ENCODE data around the gene PAF1.

The PAF1 gene

DNA sequence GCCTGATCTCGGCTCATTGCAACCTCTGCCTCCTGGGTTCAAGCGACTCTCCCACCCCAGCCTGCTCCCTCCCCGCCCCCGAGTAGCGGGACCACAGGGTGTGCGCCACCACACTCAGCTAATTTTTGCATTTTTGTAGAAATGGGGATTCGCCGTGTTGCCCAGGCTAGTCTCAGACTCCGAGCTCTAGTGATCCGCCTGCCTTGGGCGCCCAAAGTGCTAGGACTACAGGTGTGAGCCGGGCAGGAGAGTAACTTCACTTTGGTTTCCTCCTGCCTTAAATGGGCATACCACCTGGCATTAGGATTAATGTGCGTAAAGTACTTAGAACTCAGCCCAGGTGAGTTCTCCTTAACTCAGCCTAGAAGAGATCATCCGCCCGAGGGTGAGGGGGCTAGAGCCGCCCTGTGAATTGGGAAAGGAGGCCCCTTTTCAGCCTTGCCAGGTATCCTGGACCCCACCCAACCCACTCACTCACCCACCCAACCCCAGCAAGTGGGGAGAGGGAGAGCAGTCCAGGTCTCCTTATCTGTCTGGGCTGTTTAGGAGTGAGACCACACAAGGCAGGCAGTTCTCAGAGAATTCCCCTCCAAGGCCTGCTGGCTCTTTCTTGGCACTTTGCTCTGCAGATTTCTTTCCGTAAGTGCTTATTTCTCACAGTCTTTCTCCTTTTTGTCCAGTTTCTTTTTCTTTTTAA lies 14.5 kb upstream of the PAF1 start:
- no peak for DNase-seq (ENCODE audit: low spot score)

DNA sequence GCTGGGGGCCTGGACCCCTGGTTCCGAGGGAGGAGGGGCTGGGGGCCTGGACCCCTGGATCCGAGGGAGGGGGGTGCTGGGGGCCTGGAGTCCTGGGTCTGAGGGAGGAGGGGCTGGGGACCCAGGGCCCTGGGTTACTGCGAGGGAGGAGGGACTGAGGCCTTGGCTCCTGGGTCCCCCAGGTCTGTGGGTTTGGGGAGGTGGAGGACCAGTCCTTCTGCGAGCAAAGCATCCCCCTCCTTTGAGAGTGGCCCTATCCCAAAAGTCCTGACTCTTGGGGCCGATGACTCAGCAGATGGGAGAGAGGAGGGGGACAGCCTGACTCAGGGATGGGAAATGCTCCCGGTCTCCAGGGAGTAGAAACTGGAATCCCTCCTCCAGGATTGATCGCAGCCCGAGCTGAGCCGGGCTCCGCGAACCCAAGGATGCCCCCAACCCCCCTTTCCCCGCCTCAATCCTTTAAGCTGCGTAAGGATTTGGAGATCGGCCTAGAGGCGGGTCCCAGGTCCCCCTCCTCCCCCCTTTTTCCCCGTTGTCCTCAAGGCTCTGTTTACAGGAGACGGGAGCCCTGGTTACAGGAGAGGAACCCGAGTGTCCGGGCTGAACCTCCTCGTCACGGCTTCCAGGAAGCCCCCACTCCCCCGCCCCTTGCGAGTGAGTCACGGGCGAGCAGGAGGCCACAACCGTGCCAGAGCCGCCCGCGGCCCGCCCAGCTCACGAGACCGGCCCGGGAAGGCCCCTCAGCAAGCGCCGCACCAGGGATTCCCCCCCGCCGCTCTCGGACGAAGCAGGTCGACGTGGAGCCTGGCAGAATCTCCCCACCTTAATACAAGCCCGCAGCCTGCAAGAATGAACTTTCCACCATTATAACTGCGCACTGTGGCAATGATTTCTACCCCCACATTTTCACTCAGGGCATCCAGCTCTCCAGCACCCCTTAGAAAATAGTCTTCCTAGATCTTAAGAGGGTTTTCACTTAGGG lies 12.7 kb upstream of the PAF1 start:
- peak; percentile 94 for DNase-seq (ENCODE audit: low spot score)

DNA sequence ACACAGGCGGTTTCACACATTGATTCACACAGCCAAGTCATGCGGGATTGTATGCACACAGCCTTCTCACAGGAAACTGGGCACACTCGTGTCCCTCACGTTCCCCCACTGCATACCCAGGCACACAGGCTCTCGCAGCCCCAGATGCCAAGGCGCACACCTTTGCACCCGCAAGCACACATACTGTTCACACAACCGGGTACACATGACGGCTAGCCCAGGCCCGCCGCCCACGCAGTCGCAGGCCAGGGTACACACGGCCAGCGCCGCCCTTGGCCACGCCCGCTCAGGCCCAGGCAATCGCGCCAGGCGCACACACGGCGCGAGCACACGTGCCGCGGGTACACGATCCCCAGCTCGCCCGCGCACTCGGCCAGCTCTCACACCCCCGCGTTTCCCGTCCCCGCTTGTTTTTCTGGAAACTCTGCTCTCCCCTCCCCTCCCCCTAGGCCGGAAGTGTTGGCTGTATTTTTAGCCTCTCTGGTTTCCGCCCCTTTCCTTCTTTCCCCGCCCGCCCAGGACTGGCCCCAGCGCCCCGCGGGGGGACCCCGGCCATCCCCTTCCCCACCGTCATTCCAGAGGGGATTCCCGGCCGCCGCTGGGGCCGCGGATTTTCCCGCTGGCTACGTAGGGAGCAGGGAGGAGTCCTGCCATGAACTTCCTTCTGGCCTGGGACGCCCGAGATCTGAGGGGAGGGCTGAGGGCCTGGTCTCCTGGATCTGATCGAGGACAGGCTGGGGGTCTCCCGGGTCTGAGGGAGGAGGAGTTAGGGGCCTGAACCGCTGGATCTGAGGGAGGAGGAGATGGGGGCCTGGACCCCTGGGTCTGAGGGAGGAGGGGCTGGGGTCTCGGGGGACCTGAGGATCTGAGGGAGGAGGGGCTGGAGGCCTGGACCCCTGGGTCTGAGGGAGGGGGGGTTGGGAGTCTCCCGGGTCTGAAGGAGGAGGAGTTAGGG lies 11.7 kb upstream of the PAF1 start:
- DNase-seq (ENCODE audit: low spot score): peak; percentile 87

DNA sequence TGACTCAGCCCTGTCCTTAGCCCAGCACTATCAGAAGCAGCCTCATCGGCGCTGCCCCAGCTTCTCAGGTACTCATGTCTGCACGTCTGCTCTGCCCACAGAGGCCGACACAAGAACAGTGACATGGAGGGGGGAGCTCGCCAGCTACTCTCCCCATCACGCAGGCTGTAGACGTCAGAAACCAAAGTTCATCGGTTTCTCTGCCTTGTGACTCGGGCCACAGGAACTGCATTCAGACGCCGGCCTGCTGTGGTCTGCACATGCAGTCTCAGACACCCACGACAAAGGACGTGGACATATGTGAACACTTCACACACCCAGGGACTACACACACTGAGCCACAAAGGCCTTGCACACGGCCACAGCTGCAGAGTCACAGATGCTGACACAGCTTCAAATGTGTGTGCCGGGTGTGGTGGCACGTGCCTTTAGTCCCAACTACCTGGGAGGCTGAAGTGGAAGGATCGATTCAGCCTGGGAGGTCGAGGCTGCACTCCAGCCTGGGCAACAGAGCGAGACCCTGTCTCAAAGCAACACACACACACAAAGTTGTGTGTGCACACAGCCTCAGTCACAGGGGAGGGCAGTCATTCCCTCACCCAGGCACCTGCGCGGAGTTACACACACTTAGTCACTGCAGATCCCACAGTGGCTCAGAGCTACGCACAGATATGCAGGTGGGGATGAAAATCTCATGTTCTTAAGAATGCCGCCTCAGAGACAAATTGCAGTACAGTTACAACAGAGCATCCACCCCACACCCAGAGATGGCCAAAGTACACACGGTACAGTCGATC lies 10.8 kb upstream of the PAF1 start:
- DNase-seq (ENCODE audit: low spot score): peak; percentile 86

DNA sequence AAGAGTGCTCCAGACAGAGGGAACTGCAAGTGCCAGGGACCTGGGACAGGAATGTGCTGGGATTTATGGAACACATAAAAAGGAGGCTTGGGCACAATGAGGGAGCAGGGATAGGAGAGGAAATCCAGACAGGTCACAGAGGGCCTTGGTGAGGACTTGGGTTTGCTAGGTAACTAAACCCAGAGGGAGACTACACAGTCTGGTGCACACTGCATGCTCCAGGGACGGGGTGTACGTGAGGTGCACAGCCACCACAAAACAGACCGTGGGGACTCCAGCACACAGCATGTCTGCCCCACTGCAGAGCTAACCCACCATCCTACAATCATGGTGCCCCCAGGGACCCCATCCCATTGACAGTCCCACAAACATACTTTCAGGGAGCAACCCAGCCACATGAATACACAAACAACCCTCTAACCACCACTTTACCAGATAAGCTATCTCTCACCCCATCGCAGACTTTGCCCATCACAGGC lies 10.2 kb upstream of the PAF1 start:
- no peak for DNase-seq (ENCODE audit: low spot score)

DNA sequence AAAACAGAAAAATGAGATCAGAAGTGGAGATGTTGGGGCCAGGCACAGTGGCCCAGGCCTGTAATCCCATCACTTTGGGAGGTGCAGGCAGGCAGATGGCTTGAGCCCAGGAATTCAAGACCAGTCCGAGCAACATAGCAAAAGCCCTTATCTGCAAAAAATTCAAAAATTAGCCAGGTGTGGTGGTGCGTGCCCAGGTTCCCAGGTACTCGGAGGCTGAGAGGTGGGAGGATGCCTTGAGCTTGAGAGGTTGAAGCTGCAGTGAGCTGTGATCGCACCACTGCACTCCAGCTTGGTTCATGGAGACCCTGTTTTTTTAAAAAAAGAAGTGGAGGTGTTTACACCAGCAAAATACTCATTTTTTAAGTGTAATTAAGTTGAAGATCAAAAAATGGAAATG lies 9.2 kb upstream of the PAF1 start:
- no peak for DNase-seq (ENCODE audit: low spot score)

DNA sequence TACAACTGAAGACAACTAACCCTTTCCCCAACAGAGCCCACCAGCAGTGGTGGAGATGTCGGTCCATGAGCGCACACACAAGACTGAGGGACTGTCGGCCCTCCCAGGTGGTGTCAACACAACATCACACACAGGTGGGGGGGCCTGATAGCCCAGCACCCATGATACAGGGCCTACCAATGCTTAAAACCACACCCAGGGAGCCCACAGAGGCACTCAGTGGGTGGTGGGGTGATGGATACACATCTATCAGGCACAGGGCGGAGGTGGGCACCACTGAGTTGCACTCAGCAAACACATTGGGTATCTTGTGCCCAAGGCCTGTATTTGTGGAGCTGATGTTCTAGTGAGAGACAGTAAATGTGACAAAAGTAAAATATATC lies 8.8 kb upstream of the PAF1 start:
- DNase-seq (ENCODE audit: low spot score): no peak

DNA sequence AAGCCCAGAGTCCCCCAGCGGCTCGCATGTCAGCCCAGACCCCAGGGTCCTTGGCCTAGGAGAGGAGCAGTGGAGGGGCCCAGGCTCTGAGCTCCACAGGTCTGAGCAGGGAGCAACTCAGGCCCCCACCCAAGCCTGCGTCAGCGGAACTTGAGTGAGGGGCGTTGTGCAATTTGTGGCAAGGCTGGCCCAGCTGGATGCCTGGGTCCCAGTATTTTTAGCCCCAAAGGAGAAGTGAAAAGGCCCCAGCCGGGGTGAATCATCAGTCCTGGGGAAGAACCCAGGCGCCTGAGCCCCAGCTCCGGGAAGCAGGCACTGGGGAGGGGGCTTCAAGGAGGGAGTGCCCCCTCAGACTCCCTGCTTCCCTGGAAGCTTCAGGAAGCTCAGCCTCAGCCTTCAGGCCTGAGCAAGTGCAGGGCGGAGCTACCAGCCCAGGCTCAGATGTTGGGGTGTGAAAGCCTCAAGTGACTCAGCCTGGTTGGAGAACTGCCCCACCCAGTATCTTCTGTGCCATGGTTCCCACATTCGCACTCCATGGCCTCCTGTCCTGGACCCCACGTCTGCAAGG lies 7.5 kb upstream of the PAF1 start:
- DNase-seq (ENCODE audit: low spot score): peak; percentile 61

DNA sequence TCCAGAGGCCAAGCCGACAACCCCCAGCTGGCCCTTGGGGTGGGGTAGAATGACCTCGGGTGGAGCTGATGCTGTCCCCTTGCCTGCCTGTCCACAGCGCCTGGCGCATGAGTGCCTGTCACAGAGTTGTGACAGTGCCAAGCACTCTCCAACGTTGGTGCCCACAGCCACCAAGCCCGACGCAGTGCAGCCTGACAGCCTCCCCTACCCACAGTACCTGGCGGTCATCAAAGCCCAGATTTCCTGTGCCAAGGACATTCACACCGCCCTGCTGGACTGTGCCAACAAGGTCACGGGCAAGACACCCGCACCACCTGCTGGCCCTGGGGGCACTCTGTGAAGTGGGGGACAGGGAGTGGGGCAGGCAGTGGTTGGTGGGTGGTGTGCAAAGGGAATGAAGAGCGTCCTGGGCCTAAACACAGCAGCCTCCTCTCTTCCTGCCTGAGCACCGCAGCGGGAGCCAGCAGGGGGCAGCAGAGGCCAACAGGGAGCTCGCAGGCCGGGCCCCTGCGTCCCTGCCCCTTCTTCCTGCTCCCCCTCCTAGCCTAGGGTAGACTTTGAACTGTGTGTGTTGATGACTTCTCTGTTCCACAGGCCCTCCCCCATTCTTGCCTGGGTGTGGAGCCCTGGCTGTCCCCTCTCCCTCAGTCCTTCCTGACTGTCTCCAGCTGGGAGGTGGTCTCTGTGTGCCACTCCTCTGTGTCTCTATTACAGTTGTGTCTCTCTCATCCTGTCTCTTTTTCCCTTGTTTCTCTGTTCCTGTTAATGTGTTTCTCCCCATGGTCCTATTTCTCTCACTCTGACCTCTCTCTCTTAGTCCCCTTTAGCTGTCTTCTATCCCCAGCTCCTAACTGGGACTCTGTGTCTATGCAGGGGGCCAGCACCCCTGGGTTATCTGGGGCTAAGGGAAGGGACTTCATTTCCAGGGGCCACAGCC lies 6.7 kb upstream of the PAF1 start:
- peak; percentile 94 for DNase-seq (ENCODE audit: low spot score)

DNA sequence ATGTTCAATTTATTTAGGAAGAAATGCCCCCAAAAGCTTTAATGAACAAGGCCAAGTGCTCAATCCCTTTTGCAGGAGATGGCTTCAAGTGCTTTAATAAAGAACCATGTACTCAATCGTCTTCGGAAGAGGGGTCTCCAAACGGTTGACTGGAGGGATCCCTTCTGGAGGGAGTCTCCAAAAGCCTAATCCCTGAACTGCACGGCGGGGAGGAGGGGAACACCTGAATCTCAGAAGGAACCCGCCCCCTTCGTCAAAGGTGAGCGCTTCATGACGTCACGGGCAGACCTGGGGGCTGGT lies 505 bp downstream of the PAF1 start:
- DNase-seq (ENCODE audit: low spot score): peak; percentile 71

DNA sequence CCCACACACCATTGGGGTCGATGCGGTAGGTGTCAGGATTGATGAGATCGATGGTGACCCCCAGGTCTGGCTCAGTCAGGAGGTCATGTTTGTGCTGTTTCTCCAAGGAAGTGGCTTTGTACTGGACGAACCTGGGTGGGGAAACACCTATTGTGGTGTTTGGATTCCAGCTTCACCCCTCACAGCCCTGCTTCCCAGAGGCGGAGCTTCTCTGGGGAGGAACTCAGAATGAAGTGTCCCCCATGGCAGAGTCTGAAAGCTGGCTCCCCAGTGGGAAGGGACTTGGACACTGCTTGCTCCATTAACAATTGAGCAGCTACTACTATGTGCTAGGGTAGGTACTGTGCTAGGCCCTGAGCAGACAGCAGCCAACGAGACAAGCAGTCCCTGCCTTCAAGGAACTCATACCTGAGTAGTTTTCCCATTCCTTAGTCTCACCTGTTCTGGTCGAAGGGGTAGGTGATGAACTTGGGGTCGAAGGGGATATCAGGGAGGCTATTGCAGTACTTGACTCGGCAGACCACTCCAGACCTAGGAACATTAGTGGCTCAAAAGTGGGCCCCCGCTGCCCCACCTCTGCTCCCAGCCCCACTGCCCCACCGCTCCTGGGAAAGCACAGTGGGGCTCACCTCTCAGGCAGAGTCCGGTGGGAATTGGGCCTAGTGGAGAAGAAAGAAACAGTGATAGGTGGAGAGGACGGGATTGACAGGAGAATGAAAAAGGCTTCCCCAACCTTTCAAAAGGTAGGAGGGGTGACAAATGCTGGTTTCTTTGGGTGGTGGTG lies 1.1 kb downstream of the PAF1 start:
- no peak for DNase-seq (ENCODE audit: low spot score)

DNA sequence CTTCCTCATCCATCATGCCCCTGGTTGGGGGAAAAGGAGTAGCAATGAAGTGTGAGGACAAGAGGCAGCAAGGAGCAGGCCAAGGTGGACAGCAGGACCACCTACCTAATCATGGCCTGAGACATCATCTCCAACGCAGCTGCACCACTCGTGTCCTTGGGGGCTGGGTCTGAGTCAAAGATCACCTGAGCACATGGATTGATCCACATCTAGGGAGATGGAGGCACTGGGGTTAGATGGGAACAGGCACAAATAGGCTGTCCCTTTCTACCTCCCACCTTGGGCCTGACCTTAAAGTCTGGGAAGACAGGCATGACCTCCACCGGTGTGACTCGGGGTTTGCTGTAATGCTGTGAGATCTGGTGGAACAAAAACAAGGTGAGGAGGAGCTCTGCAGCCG lies 2.2 kb downstream of the PAF1 start:
- no peak for DNase-seq (ENCODE audit: low spot score)

DNA sequence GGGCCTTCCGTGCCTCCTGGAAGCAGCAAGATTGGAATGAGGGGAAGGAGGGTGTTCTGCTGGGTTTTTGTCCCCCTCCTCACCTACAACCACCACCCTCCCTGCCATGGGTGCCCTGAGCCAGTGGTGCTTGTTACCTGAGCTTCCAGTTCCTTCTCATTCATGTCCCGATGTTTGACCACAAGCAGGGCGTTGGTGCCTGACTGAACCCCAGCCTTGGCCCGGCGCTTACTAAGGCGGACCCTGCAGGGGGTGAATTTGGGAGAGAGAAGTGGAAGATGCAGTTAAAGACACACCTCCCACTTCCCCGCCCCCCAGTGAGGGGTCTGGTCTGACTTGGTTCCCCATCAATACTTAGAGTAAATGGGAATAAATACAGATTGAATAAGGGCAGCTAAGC lies 4.3 kb downstream of the PAF1 start:
- no peak for DNase-seq (ENCODE audit: low spot score)

DNA sequence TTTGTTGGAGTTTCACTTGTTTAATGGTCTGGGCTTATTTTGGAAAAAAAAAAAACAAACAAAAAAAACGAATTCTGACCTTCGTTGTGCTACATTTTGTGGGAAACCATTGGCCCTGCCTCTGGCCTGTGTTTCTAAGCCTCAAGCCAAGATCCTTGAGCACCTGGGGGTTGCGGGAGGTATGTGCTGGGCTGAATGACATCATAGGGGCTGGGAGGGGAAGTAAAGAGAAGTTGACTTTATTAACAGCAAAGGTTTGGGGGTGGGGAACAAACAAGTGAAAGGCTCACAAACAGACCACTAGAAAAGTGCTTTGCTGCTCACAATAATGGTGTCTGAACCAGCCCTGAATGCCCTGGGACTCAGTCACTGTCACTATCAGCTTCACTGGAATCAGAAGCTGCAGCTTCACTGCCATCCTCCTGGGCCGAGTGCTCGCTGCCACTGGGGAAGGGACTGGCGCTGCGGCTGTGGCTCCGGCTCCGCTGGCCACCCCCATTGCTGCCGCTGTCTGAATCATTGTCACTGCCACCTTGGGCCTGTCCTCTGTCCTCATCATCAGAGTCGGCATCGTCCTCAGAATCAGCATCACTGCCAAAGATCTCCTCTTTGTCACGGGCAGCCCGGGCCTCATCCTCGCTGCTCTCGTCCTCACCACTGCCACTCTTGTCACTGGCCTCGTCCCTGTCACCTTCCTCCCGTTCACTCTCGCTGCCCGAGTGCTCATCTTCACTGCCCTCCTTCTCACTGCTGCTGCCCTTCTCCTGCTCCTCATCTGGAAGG lies 5.1 kb downstream of the PAF1 start:
- DNase-seq (ENCODE audit: low spot score): no peak

DNA sequence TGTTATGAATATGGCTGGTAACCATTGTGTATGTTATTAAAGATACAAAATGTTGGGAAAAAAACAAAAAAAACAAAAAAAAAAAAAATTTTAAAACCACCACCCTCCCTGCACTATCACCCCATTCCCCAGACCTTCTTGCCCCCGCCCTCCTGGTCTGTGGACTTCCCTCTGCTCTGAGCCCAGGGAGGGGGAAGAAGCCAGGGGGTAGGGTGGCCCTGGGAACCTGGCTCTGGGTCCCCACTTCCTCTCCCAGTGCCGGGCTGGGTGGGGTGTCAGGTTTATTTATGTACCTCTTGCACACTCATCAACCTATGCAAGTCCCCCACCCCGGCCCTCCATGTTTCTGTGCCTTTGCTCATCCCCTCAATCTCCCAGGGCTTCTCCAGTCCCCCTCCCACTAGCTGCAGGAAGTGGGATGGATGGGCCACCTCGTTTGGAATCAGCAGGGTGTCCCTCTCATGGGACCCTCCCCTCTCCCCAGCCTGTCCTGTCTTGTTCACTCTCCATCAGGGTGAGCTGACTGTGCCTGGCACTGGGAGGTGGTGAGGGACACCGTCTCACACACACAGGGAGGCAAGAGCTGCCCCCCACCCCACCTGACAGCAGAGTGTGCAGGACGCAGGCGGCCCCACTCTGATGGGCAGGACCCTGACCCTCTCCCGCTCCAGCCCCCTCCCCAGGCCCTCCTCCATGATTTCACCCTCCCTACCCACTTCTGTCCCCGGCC lies 5.9 kb downstream of the PAF1 start:
- DNase-seq (ENCODE audit: low spot score): no peak

DNA sequence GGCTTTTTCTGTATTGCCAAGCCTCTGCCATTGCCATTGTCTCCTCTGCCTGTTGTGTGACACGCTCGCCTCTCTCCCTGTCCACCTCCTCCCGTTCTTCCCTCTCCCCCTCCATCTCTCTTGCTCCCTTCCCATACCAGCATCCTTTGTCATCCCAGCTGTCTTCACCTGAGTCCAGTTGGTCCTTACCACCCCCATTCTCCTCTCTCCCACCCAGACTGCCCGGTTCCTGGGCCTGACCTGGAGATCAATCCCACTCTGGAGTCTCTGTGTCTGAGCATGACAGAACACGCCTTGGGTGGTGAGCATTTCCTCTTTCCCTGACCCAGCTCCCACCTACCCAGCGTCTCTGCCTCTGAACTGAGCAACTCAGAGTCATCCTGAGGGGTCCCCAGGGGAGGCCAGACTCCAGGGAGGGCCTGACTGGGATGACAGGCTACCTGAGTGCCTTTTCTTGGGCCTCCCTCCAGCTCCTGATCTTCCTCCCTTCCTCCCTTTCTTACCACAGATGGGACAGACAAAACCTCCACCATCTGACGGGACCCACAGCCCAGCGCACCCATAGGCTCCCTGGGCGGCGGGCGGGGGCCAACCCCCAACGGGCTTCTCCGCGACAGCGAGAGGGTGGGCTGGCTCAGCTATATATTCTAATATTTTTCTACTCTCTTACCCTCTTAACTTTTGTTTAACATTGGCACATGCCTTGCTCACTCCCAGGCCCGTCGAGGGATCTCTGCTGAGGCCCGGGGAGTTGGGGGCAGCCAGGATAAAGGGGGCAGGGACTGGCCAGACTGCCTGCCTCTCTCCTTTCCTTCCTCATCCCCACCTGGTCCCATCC lies 7.7 kb downstream of the PAF1 start:
- no peak for DNase-seq (ENCODE audit: low spot score)

Data from CD4-positive, alpha-beta T cell treated with Interleukin-6 at 100 ng/mL for 8 hours (primary cell).